SKM-1 (cell line): ENCODE results near the gene MORN5.

ENCODE experiments used
- DNase-seq: peaks from one replicate; lab custom pipeline; 2025; ENCODE audit not compliant: unreplicated experiment; lab: John Stamatoyannopoulos, UW

The MORN5 gene

GRCh38 chr9:122228568-122229484 is 69.1 kb downstream of the MORN5 start, which contains the start of gene LHX6:
TSS of gene LHX6 (minus strand) at chr9:122228957. CDS start at chr9:122228740, 217 bp downstream.
- DNase-seq: no peak

- DNase-seq: no peak
These were observed 69.8 kb downstream of the MORN5 start for GRCh38 chr9:122229485-122229837.

GRCh38 chr9:122232796-122233306 is 73.1 kb downstream of the MORN5 start:
- DNase-seq: no peak

- DNase-seq: no peak
These were observed 74.5 kb downstream of the MORN5 start for GRCh38 chr9:122234022-122234748.

GRCh38 chr9:122236681-122237080 is 77.0 kb downstream of the MORN5 start:
- DNase-seq: no peak

GRCh38 chr9:122239722-122240121 is 80.0 kb downstream of the MORN5 start:
- no peak for DNase-seq

GRCh38 chr9:122244349-122244748 is 84.6 kb downstream of the MORN5 start:
- DNase-seq: no peak

GRCh38 chr9:122246666-122247065 is 87.0 kb downstream of the MORN5 start:
- no peak for DNase-seq

- DNase-seq: no peak
These were observed 88.7 kb downstream of the MORN5 start for GRCh38 chr9:122248448-122248865.
